Stimulated activated CD4-positive, alpha-beta T cell treated with anti-CD3 and anti-CD28 coated beads, TNF-alpha, amount 100 ng/mL, for 4 hours (primary cell): ENCODE results near the gene CEP162.
"Not testable (repeated sequence)": the region's sequence is repeated elsewhere in the genome, so short reads cannot be mapped to it uniquely, and the experiment has no call there.

ENCODE experiments used
- DNase-seq, 3 experiments: peaks; one replicate each; pipeline ENCODE4 v3.0.0-alpha.2; 2020; ENCODE audit warnings: low read depth in 3 of 3

Gene CEP162

DNA sequence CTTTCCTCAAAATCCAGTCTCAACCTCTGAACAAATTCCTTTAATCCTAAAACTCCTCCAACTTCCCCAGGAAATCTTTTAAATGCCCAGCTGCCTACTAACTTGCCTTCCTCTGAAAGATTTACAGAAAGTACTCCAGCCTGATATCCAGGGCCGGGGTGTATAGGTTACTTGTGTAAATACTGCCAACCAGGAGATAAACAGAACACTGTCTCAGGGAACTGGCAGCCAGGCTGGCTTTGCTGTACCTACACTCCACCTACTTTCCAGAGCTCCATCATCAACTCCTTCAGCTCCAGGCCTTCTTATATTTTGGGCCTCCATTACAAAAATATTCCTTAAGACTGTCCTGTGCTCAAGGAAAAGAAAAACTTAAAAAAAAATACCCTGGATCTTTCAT is 85.9 kb downstream of the CEP162 start:
- DNase-seq = no peak

DNA sequence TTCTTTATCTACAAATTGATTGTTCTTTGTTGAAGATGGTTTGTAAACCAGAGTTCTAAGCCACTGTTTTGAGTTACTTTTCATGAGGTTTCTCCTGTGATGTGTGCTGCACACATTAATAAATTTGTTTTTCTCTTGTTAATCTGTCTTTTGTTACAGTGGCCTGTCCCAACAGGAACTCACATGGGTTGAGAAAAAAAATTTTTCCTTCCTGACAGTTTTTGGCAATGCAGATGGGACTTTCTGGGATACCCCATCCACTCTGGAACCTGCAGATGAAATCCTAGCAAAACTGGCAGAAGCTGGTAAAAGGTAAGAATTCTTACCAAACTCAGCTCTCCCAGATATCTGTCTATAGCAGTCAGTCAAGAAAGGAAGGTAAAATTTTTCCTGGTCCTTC is 88.1 kb downstream of the CEP162 start:
- no peak for DNase-seq

DNA sequence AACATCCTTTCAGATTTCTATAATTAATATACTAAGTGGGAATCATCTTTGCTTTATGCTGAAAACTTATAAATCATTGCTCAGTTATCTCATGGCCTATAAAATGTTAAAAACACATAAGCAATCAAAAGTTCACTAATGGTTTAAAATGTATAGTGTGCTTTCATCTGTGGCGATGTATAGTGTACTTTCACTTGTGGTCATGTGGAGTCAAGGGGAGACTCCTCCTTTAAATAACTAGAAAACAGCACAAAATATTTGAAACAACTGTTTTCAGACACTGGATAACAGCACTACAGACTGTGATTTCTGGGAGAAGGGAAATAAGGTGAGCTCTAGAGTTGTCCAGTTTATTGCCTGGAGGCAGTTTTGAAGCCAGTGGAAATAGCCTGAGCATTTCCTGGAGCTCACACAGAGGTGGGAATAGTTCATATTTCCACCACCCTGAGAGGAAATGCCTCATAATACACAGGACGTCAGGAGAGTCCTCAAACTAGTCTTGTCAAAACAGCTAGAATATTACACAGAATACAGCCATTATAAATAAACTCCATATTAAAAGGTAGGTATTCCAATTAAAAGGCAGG is 89.4 kb downstream of the CEP162 start:
- DNase-seq = no peak

DNA sequence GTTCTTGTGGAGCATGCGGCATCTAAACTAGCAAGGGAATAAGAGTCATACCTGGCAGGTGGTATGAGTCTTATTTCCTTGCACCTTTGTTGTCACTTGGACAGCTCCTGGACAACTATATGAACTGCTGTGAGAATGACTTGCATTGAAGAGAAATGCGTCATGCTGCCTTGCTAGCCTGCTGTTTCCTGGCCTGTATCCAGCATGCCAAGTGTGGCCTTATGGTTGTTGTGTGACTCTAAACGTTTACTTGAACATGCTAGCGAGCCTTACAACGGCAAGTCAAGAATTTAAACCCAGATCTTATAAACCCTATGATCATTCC is 90.4 kb downstream of the CEP162 start:
- DNase-seq = no peak

DNA sequence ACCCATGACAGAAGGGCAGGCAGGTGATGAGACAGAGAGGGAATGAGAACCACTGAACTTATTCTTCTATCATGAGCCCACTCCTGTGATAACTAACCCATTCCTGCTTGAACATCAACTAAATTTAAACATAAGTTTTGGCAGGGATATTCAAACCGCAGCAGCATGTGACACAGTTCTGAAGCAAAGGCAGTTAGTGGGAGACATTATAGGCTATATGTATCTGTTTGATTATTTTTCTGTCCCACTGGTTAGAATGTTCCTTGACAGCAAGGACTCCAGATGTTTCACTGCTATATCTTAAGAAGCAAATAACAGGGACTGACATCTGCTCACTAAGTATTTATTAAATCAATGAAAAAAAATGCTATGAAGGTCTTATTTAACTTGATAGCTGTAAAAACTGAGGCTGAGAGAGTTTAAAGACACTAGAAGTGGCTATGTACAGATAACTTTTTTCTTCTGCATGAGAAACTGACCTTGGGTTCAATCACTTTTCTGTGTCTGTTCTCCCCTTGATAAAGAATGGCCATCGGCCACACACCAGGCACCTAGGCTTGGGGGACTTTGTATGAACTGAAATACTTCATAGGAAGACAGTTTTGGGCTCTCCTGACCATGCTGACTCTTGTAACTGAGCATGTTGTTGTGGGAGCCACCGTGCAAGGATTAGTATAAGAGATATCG is 90.9 kb downstream of the CEP162 start:
- no peak for DNase-seq

- DNase-seq = no peak
Observed at GRCh38 chr6:84135291-84135690, 92.2 kb downstream of the CEP162 start.

DNA sequence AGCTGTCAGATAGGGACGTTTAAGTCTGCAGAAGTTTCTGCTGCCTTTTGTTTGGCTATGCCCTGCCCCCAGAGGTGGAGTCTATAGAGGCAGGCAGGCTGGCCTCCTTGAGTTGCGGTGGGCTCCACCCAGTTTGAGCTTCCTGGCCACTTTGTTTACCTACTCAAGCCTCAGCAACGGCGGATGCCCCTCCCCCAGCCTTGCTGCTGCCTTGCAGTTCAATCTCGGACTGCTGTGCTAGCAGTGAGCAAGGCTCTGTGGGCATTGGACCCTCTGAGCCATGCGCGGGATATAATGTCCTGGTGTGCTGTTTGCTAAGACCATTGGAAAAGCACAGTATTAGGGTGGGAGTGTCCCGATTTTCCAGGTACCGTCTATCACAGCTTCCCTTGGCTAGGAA is 94.1 kb downstream of the CEP162 start:
- not testable (repeated sequence) for DNase-seq

DNA sequence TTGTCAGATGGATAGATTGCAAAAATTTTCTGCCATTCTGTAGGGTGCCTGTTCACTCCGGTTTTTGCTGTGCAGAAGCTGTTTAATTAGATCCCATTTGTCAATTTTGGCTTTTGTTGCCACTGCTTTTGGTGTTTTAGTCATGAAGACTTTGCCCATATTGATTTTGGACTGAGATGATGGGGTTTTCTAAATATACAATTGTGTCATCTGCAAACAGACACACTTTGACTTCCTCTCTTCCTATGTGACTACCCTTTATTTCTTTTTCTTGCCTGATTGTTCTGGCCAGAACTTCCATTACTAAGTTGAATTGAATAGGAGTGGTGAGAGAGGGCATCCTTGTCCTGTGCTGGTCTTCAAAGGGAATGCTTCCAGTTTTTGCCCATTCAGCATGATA is 97.9 kb downstream of the CEP162 start:
- not testable (repeated sequence) for DNase-seq

GRCh38 chr6:84123186-84123585 is 104.3 kb downstream of the CEP162 start:
- no peak for DNase-seq

DNA sequence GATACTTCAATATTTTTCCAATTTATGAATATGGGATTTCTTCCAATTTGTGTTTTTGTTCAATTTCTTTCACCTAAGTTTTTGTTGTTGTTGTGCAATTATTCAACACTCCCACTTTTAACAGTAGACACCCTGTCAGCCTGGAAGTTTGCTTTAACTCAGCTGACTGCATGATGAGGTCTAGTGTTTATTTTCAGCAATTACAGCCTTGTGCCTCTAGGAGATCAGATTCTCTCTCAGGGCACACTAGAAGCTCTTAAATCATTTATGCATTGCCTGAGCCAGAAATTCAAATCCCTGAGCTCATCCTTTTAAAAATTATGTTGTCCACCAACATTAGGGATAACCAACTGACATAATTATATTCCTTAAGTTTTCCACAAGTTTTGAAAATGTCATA is 108.2 kb downstream of the CEP162 start:
- DNase-seq = no peak

- DNase-seq = no peak
Observed at GRCh38 chr6:84118191-84118590, 109.3 kb downstream of the CEP162 start.

GRCh38 chr6:84114933-84115594 is 112.4 kb downstream of the CEP162 start:
- not testable (repeated sequence) for DNase-seq

DNA sequence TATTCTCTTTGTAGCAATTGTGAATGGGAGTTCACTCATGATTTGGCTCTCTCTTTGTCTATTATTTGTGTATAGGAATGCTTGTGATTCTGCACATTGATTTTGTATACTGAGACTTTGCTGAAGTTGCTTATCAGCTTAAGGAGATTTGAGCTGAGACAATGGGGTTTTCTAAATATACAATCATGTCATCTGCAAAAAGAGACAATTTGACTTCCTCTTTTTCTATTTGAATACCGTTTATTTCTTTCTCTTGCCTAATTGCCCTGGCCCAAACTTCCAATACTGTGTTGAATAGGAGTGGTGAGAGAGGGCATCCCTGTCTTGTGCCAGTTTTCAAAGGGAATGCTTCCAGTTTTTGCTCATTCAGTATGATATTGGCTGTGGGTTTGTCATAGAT is 116.1 kb downstream of the CEP162 start:
- not testable (repeated sequence) for DNase-seq

- no peak for DNase-seq
Observed at GRCh38 chr6:84107495-84107894, 119.9 kb downstream of the CEP162 start.

- not testable (repeated sequence) for DNase-seq
Observed at GRCh38 chr6:84105215-84105924, 122.1 kb downstream of the CEP162 start.

GRCh38 chr6:84103029-84103428 is 124.4 kb downstream of the CEP162 start:
- no peak for DNase-seq

DNA sequence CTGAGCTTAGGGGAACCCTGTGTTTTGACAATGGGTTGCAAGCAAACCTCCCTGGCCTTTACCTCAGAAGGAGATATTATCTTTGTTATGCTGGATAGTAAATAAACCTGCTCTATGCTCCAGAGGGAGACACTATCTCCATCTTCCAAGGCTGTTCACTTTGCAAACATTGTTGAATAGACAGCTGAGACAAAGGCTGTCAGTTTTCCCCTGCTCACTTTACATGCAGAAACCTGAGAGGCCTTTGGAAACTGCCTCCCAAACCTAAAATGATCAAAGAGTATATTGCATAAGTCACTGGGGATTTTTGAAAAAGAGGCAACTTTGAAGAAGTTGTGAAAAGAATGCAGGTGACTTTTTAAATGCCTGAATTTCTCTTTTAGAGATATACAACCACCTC is 132.3 kb downstream of the CEP162 start:
- DNase-seq = no peak

GRCh38 chr6:84093441-84094435 is 133.7 kb downstream of the CEP162 start:
- no peak for DNase-seq

- no peak for DNase-seq
Observed at GRCh38 chr6:84089552-84089951, 137.9 kb downstream of the CEP162 start.

DNA sequence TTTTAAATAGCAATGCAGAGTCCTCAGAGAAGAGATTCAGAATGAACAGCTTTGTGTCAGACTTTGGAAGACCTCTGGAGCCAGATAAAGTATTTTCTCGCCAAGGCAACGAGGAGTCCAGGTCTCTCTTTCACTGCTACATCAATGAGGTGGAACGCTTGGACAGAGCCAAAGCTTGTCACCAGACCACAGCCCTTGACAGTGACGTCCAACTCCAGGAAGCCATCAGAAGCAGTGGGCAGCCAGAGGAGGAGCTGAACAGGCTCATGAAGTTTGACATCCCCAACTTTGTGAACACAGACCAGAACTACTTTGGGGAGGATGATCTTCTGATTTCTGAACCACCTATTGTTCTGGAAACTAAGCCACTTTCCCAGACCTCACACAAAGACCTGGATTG is 138.4 kb downstream of the CEP162 start:
- no peak for DNase-seq
